ENCODE results near the gene ADAM12. TPM values are rescaled to one million over a fixed set of nuclear protein-coding genes. Genes with fewer than 3 reads are reported as not detected.

The ADAM12 gene
- total and polyA plus RNA-seq, 7 donors = 0.01 to 3.3 (median 0.24) TPM; not detected in 2

- ATAC-seq = no peak
- Histone ChIP-seq H3K36me3 (ENCODE audit: insufficient read depth in 1 of 2, low read depth in 1 of 2) (no peaks in the 10 kb centered on the region), H3K27ac (no peak overlapping the region), H3K4me1 (no peaks in the 10 kb centered on the region), H3K4me3 (no peak overlapping the region), H3K9me3 (peaks cover 10% of the 10 kb centered on the region), H3K27me3 (ENCODE audit: insufficient read depth in 3 of 3, low read length in 2 of 3) (no peaks in the 10 kb centered on the region)
- intact Hi-C loops (cut with DNase I) = no loop called here
- 73 to 86% (median 85%) methylated on average over 5 of the region's 5 CpGs for WGBS, 3 donors
- DNase-seq = no peak
- no peak for TF ChIP-seq CTCF (IDR thresholded peaks at IDR 0.05)
These were observed 36.8 kb upstream of the ADAM12 start for GRCh38 chr10:126425032-126425431.

- no peak overlapping the region for H3K27ac ChIP-seq
- H3K27me3 ChIP-seq (ENCODE audit: insufficient read depth in 3 of 3, low read length in 2 of 3) = no peaks in the 10 kb centered on the region
- H3K36me3 ChIP-seq (ENCODE audit: insufficient read depth in 1 of 2, low read depth in 1 of 2) = no peaks in the 10 kb centered on the region
- DNase-seq (no peak), ATAC-seq (no peak)
- H3K9me3 ChIP-seq = peaks cover 10% of the 10 kb centered on the region
- H3K4me3 ChIP-seq = no peak overlapping the region
- no peak for TF ChIP-seq CTCF (IDR thresholded peaks at IDR 0.05)
- WGBS, 3 donors = 87 to 96% (median 95%) methylated on average over 6 of the region's 6 CpGs
- intact Hi-C loops (cut with DNase I) = no loop called here
- H3K4me1 ChIP-seq = no peaks in the 10 kb centered on the region
These were observed 35.6 kb upstream of the ADAM12 start for GRCh38 chr10:126423732-126424491.

- DNase-seq (no peak), ATAC-seq (no peak)
- no peaks in the 10 kb centered on the region for H3K27me3 ChIP-seq (ENCODE audit: insufficient read depth in 3 of 3, low read length in 2 of 3)
- TF ChIP-seq CTCF (IDR thresholded peaks at IDR 0.05) = no peak
- intact Hi-C loops (cut with DNase I) = no loop called here
- 72 to 81% (median 81%) methylated on average over 1 of the region's 1 CpG for WGBS, 3 donors
- no peaks in the 10 kb centered on the region for H3K36me3 ChIP-seq (ENCODE audit: insufficient read depth in 1 of 2, low read depth in 1 of 2)
- peaks cover 10% of the 10 kb centered on the region for H3K9me3 ChIP-seq
- no peak overlapping the region for H3K4me3 ChIP-seq
- H3K27ac ChIP-seq = no peak overlapping the region
- H3K4me1 ChIP-seq = no peaks in the 10 kb centered on the region
These were observed 34.3 kb upstream of the ADAM12 start for GRCh38 chr10:126422567-126422966.

- intact Hi-C loops (cut with DNase I) = no loop called here
- H3K4me1 ChIP-seq = no peaks in the 10 kb centered on the region
- peak in 1 of 2 donors; percentile 13 for DNase-seq
- 42 to 52% (median 42%) methylated on average over 10 of the region's 10 CpGs for WGBS, 3 donors
- TF ChIP-seq CTCF (IDR thresholded peaks at IDR 0.05) = no peak
- peak overlapping the region; percentile 30 for H3K27ac ChIP-seq
- peak in 3 of 4 donors; percentile 24 to 53 (median 37) for ATAC-seq
- peaks cover 10% of the 10 kb centered on the region for H3K9me3 ChIP-seq
- H3K4me3 ChIP-seq = no peak overlapping the region
- no peaks in the 10 kb centered on the region for H3K36me3 ChIP-seq (ENCODE audit: insufficient read depth in 1 of 2, low read depth in 1 of 2)
- H3K27me3 ChIP-seq (ENCODE audit: insufficient read depth in 3 of 3, low read length in 2 of 3) = no peaks in the 10 kb centered on the region
These were observed 33.5 kb upstream of the ADAM12 start for GRCh38 chr10:126421756-126422256.
